GM12878 (cell line): ENCODE results near the gene CAMTA1. TPM values are rescaled to one million over a fixed set of nuclear protein-coding genes. Genes with fewer than 3 reads are reported as not detected.

Experiments
- ATAC-seq: fragments of 200-7000 bp; cut with Tn5 transposase; 3 replicates; pipeline ENCODE4 v1.9.1; 2020; ENCODE audit warnings: mild to moderate bottlenecking, moderate library complexity
- BruUV-seq: library from RNA; stranded (reverse); fragments of 400-500 nt; replicated peaks from 2 replicates; lab custom pipeline; 2021; lab: Mats Ljungman, UMichigan
- CTCF ChIA-PET: fragments of 300-600 bp; sonication (Branson Sonifier 250); formaldehyde crosslinking; extraction: SDS; loops from one replicate; lab custom pipeline; 2021; ENCODE audit warnings: inconsistent platforms; lab: Yijun Ruan, JAX
- POLR2A ChIA-PET: fragments of 350-600 bp; formaldehyde crosslinking; extraction: SDS; loops from one replicate; lab custom pipeline; 2021; ENCODE audit warnings: inconsistent platforms; lab: Charles Lee
- RAD21 ChIA-PET: fragments of 300-600 bp; sonication (Branson Sonifier 250); formaldehyde crosslinking; loops from one replicate; lab custom pipeline; 2023; ENCODE audit warnings: antibody characterized with exemption; ENCODE audit not compliant: unreplicated experiment; lab: Charles Lee
- SMC1A ChIA-PET: fragments of 300-600 bp; sonication (Branson Sonifier 250); formaldehyde crosslinking; loops from one replicate; lab custom pipeline; 2023; ENCODE audit not compliant: unreplicated experiment, uncharacterized antibody; lab: Charles Lee
- DNase-seq: peaks from one replicate; pipeline ENCODE4 v3.0.0-alpha.2; 2011; ENCODE audit warnings: low read depth, low spot score
- FAIRE-seq: peaks from 3 replicates; lab custom pipeline; 2011; peaks lifted over from hg19 to GRCh38; lab: Jason Lieb, UNC
- H2AFZ ChIP-seq: 2 replicates; pipeline ENCODE4 v1.6.0; 2011; ENCODE audit warnings: low read depth, low read length, control low read depth; ENCODE audit not compliant: control insufficient read depth
- H3K27ac ChIP-seq: 2 replicates; pipeline ENCODE4 v1.5.1; 2011; ENCODE audit warnings: control low read depth; ENCODE audit not compliant: control insufficient read depth, insufficient read depth
- H3K27me3 ChIP-seq, 2 experiments: replicated peaks in 1 of 2; 2 replicates each; pipeline versions ENCODE4 v1.6.0 to v1.6.1; 2011; ENCODE audit warnings: low read length in 1 of 2; ENCODE audit not compliant: control insufficient read depth in 2 of 2, insufficient read depth in 2 of 2
- H3K36me3 ChIP-seq, 2 experiments: 2 replicates each; pipeline ENCODE4 v1.5.1; 2011; ENCODE audit warnings: low read length in 1 of 2; ENCODE audit not compliant: control insufficient read depth in 2 of 2, insufficient read depth in 2 of 2
- H3K4me1 ChIP-seq: 2 replicates; pipeline ENCODE4 v1.6.1; 2011; ENCODE audit warnings: mild to moderate bottlenecking, low read length, moderate library complexity, mixed read lengths; ENCODE audit not compliant: control insufficient read depth, insufficient read depth
- H3K4me2 ChIP-seq: 2 replicates; pipeline ENCODE4 v1.6.0; 2011; ENCODE audit warnings: control low read depth; ENCODE audit not compliant: control insufficient read depth, insufficient read depth
- H3K4me3 ChIP-seq: fragments of 200-600 bp; sonication (generic); 2 replicates; pipeline ENCODE4 v1.5.1; 2016
- H3K79me2 ChIP-seq: 2 replicates; pipeline ENCODE4 v1.6.0; 2011; ENCODE audit warnings: low read length; ENCODE audit not compliant: control insufficient read depth, insufficient read depth
- H3K9ac ChIP-seq: 2 replicates; pipeline ENCODE4 v1.8.0; 2011; ENCODE audit warnings: low read length, control low read depth, mixed read lengths; ENCODE audit not compliant: control insufficient read depth, insufficient read depth
- H3K9me3 ChIP-seq: replicated peaks from 3 replicates; pipeline ENCODE4 v1.5.1; 2011; ENCODE audit warnings: mild to moderate bottlenecking, low read length; ENCODE audit not compliant: control insufficient read depth, insufficient read depth
- H4K20me1 ChIP-seq: 2 replicates; pipeline ENCODE4 v1.6.0; 2011; ENCODE audit not compliant: control insufficient read depth, insufficient read depth
- CREM ChIP-seq: IDR thresholded peaks from 2 replicates; pipeline ENCODE4 v1.6.1; 2014; ENCODE audit warnings: antibody characterized with exemption, low read depth
- EGR1 ChIP-seq, 2 experiments: IDR thresholded peaks; 1 replicate in 1 of 2; 2 replicates in 1 of 2; pipeline ENCODE4 v1.6.1; 2011 to 2012; ENCODE audit warnings: low read depth in 2 of 2, low read length in 2 of 2, borderline replicate concordance in 1 of 2, mild to moderate bottlenecking in 1 of 2, moderate library complexity in 1 of 2
- EP300 ChIP-seq, 2 experiments: fragments of 150-350 bp in 1 of 2; IDR thresholded peaks; 2 replicates each; pipeline ENCODE4 v1.6.1; 2011 to 2012; ENCODE audit warnings: low read depth in 2 of 2, low read length in 2 of 2, borderline replicate concordance in 1 of 2, improper control_type of control experiment in 1 of 2, inconsistent platforms in 1 of 2; ENCODE audit not compliant: control insufficient read depth in 1 of 2
- HDGF ChIP-seq: fragments of 450-650 bp; IDR thresholded peaks from 2 replicates; pipeline ENCODE4 v1.6.1; 2016; ENCODE audit warnings: antibody characterized with exemption
- MEF2A ChIP-seq: IDR thresholded peaks from 2 replicates; pipeline ENCODE4 v1.6.1; 2011; ENCODE audit warnings: low read depth, mild to moderate bottlenecking, low read length, moderate library complexity; ENCODE audit not compliant: insufficient read depth
- SREBF1 ChIP-seq: IDR thresholded peaks from 2 replicates; pipeline ENCODE4 v1.6.1; 2012; ENCODE audit warnings: mild to moderate bottlenecking, low read length
- WGBS: methylation state at CpG from one replicate; pipeline ENCODE4 v1.1.6; 2016; ENCODE audit warnings: low lambda C conversion rate; ENCODE audit not compliant: insufficient replicate concordance, insufficient coverage; ENCODE audit errors: missing lambda C conversion rate; 5-methylcytosine and 5-hydroxymethylcytosine counted together
- in situ Hi-C: fragments of 300-500 bp; cut with MboI; formaldehyde crosslinking; loops from 9 replicates; pipeline ENCODE4 v1.14.3; 2018; ENCODE audit warnings: mixed read lengths
- intact Hi-C: fragments of 100-400 bp; cut with micrococcal nuclease; formaldehyde crosslinking; loops from one replicate; pipeline ENCODE4 v1.14.2; 2022; ENCODE audit not compliant: unreplicated experiment
- polyA plus RNA-seq, 11 experiments: library from polyadenylated mRNA; depleted of rRNA in 4 of 11; unstranded in 6 of 11; stranded (reverse) in 5 of 11; fragments of >200 nt; fragmentation: Nextera tagmentation in 4 of 11; fragmentation: Illumina TruSeq in 1 of 11; extraction: Ambion mirVana in 4 of 11; extraction: Trizol in 1 of 11; gene quantifications; 1 replicate in 1 of 11; 2 replicates in 10 of 11; pipeline versions ENCODE4 v1.2.1 to v1.2.3, GENCODE V29; 2011 to 2016; ENCODE audit warnings: inconsistent platforms in 2 of 11, missing spikeins in 2 of 11, low read depth in 1 of 11
- total RNA-seq, 4 experiments: library from RNA; depleted of rRNA in 3 of 4; stranded (reverse); fragments of >200 nt in 3 of 4; fragmentation: Illumina TruSeq in 1 of 4; extraction: Trizol in 1 of 4; gene quantifications; 2 replicates each; pipeline versions ENCODE4 v1.2.1 to v1.2.3, GENCODE V29; 2013 to 2021
- TF ChIP-seq, protein P1 (sequence below): fragments of 450-650 bp; IDR thresholded peaks from 2 replicates; pipeline ENCODE4 v1.6.1; 2017; ENCODE audit warnings: mild to moderate bottlenecking, moderate library complexity
- TF ChIP-seq, protein P2 (sequence below): fragments of 450-650 bp; IDR thresholded peaks from 2 replicates; pipeline ENCODE4 v1.6.1; 2014; ENCODE audit warnings: mild to moderate bottlenecking
- TF ChIP-seq, protein P3 (sequence below): fragments of 450-650 bp; IDR thresholded peaks from 2 replicates; pipeline ENCODE4 v1.6.1; 2017; ENCODE audit warnings: antibody characterized with exemption, mild to moderate bottlenecking, moderate library complexity

The CAMTA1 gene
- total and polyA plus RNA-seq, 10 of the 15 experiments (the other 5 are each of a cell fraction or from before 2014, with no cell fraction given) = 37.7 to 148 (median 76.4) TPM

DNA sequence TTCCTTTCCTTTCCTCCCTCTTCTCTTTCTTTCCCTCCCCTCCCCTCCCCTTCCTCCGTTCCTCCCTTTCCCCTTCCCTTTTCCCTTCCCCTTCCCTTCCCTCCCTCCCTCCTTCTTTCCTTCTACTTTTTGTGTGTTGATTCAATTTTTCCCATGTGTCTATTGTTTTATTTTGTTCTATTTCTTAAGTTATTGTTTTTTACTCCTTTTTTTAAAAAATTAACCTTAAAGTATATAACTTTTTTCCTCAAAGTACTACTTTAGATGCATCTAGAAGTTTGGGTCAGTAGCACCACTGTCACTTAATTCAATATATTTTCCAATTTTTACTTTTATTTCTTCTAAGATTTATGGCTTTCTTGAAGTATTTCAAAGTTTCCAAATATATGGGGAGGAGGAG lies 537.7 kb downstream of the CAMTA1 start (continued):
- TF ChIP-seq, protein P1, sequence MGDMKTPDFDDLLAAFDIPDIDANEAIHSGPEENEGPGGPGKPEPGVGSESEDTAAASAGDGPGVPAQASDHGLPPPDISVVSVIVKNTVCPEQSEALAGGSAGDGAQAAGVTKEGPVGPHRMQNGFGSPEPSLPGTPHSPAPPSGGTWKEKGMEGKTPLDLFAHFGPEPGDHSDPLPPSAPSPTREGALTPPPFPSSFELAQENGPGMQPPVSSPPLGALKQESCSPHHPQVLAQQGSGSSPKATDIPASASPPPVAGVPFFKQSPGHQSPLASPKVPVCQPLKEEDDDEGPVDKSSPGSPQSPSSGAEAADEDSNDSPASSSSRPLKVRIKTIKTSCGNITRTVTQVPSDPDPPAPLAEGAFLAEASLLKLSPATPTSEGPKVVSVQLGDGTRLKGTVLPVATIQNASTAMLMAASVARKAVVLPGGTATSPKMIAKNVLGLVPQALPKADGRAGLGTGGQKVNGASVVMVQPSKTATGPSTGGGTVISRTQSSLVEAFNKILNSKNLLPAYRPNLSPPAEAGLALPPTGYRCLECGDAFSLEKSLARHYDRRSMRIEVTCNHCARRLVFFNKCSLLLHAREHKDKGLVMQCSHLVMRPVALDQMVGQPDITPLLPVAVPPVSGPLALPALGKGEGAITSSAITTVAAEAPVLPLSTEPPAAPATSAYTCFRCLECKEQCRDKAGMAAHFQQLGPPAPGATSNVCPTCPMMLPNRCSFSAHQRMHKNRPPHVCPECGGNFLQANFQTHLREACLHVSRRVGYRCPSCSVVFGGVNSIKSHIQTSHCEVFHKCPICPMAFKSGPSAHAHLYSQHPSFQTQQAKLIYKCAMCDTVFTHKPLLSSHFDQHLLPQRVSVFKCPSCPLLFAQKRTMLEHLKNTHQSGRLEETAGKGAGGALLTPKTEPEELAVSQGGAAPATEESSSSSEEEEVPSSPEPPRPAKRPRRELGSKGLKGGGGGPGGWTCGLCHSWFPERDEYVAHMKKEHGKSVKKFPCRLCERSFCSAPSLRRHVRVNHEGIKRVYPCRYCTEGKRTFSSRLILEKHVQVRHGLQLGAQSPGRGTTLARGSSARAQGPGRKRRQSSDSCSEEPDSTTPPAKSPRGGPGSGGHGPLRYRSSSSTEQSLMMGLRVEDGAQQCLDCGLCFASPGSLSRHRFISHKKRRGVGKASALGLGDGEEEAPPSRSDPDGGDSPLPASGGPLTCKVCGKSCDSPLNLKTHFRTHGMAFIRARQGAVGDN = no peak
- TF ChIP-seq SREBF1 (no peak), HDGF (no peak), EP300 (IDR thresholded peaks at IDR 0.05; ENCODE audit: borderline replicate concordance in 1 of 2, control insufficient read depth in 1 of 2, low read depth in 2 of 2, low read length in 2 of 2) (no peak)
- TF ChIP-seq, protein P2, sequence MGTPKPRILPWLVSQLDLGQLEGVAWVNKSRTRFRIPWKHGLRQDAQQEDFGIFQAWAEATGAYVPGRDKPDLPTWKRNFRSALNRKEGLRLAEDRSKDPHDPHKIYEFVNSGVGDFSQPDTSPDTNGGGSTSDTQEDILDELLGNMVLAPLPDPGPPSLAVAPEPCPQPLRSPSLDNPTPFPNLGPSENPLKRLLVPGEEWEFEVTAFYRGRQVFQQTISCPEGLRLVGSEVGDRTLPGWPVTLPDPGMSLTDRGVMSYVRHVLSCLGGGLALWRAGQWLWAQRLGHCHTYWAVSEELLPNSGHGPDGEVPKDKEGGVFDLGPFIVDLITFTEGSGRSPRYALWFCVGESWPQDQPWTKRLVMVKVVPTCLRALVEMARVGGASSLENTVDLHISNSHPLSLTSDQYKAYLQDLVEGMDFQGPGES = no peak

DNA sequence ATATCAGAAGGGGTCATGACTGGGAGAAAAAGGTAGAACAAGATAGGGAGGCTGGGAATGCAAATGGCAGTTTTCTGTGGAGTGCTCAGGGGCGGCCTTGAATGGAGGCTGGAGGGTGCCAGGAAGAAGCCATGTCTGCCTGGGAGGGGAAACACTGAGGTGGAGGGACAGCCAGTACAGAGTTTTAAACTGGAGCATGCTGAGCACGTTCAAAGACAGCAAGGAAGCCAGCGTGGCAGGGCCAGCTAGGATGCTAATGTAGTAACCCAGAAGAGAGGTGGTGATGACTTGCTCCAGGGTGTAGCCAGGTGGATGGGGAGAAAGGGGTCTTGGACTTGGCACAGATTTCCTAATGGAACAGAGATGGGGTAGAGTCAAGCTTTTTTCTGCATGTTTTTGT lies 540.0 kb downstream of the CAMTA1 start:
- Histone ChIP-seq H3K4me3 (no peak overlapping the region), H3K27me3 (no peaks in the 10 kb centered on the region), H3K9ac (no peak overlapping the region), H3K27ac (no peak overlapping the region), H3K9me3 (no peaks in the 10 kb centered on the region), H3K4me2 (no peak overlapping the region), H4K20me1 (no peaks in the 10 kb centered on the region), H3K36me3 (no peaks in the 10 kb centered on the region), H3K4me1 (no peaks in the 10 kb centered on the region), H2AFZ (no peak overlapping the region), H3K79me2 (no peaks in the 10 kb centered on the region)
- ATAC-seq (no peak), FAIRE-seq (no peak), DNase-seq (no peak)
- CTCF ChIA-PET = no interaction called here
- TF ChIP-seq MEF2A (no peak), EGR1 (IDR thresholded peaks at IDR 0.05; ENCODE audit: borderline replicate concordance in 1 of 2, low read depth in 2 of 2, low read length in 2 of 2) (no peak), CREM (no peak)
- TF ChIP-seq, protein P3, sequence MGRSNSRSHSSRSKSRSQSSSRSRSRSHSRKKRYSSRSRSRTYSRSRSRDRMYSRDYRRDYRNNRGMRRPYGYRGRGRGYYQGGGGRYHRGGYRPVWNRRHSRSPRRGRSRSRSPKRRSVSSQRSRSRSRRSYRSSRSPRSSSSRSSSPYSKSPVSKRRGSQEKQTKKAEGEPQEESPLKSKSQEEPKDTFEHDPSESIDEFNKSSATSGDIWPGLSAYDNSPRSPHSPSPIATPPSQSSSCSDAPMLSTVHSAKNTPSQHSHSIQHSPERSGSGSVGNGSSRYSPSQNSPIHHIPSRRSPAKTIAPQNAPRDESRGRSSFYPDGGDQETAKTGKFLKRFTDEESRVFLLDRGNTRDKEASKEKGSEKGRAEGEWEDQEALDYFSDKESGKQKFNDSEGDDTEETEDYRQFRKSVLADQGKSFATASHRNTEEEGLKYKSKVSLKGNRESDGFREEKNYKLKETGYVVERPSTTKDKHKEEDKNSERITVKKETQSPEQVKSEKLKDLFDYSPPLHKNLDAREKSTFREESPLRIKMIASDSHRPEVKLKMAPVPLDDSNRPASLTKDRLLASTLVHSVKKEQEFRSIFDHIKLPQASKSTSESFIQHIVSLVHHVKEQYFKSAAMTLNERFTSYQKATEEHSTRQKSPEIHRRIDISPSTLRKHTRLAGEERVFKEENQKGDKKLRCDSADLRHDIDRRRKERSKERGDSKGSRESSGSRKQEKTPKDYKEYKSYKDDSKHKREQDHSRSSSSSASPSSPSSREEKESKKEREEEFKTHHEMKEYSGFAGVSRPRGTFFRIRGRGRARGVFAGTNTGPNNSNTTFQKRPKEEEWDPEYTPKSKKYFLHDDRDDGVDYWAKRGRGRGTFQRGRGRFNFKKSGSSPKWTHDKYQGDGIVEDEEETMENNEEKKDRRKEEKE = no peak
- 0% methylated on average over 3 of the region's 3 CpGs for WGBS
- SMC1A ChIA-PET = no interaction called here
- POLR2A ChIA-PET = no interaction called here
- in situ Hi-C loops (no loop called here), intact Hi-C loops (no loop called here)
- RAD21 ChIA-PET = no interaction called here
- no TSS peak for BruUV-seq
